GM15510 (cell line): ENCODE data around the gene IRF2.

ENCODE experiments used
- POLR2A ChIP-seq: IDR thresholded peaks from 3 replicates; pipeline ENCODE4 v1.6.1; 2011; ENCODE audit warnings: borderline replicate concordance; ENCODE audit not compliant: insufficient read length; ENCODE audit errors: extremely low read depth

The IRF2 gene

DNA sequence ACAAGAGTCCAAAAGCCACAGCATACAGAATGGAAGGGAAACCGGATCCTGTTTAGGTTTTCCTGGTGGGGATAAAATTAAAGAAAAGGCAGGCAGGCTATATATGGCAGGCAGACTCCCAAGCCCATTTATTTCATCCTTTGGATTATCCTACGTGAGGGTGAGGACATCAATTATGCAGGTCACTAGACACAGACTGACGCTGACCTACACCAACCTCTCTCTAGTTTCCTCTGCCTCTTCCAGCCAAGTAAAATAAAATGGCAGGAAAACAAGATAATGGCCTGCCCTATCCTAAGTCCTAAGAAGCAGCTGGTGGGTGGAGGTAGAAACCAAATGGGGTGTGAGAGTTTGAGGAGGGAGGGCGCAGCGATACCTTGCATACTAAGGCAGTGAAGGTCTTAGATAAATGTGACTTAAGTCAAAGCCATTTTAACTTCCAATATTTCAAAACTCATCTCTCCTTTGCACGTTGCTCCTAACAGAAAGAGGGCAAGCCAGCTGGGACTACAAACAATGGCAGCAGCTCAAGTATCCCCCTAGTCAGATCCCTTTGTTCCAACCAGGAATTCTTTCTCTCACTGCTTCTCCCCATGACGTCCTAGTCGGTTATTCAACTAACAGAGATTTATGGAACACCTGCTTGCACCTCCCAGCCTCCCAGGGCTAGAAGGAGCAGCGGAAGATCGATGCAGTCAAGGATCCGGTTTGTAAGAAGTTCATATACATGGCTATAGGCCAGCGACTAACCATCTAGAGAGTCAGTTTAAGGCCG is 72.8 kb downstream of the IRF2 start:
- no peak for TF ChIP-seq POLR2A

DNA sequence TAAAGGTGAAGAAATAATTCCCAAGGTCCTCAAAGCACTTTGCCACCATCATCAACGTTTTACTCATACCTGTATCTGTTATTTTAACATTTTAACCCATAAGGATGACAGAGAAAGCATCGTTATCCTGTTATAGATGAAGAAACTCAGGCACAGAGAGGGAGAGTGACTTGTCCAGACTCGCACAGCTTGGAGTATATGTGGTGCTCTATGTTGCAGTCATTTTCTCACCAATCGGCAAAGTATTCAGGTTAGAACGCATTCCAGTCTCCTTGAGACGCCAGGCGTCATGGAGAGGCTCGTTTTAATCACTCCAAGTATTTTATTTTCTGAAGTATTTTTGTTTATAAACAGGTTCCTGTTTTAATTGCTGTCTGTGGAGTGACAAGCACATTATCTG is 73.5 kb downstream of the IRF2 start:
- TF ChIP-seq POLR2A = no peak

DNA sequence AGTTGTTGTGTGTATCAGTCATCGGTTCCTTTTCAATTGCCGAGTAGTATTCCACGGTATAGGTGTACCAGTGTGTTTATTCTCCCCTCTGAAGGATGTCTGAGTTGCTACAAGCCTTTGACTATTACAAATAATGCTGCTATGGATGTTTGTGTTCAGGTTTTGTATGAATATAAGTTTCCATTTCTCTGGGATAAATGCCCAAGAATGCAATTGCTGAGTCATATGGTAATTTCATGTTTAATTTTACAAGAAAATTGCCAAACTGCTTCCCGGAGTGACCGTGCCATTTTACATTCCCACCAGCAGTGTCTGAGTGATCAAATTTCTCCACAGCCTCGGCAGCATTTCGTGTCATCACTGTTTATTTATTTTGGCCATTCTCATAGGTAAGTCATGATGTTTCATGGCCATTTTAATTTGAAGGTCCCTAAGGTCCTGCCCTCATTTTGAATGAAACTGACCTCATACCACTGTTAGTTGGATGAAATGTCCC is 73.9 kb downstream of the IRF2 start:
- no peak for TF ChIP-seq POLR2A

DNA sequence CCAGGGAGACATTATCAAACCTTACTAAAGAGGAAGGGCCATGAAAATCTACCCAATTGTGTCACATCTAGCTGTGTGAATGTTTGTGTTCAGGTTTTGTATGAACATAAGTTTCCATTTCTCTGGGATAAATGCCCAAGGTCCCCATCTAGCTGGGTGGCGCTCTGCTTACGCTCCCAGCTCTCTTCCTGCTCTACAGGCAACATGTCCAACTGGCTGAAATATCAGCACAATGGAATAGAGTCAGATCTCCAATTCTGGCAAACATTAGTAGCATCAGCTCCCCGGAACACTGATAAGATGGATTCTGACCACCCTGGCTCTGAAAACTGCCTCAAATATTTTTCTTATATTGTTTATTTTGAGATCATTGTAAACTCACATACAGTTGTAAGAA is 74.8 kb downstream of the IRF2 start:
- TF ChIP-seq POLR2A = no peak

DNA sequence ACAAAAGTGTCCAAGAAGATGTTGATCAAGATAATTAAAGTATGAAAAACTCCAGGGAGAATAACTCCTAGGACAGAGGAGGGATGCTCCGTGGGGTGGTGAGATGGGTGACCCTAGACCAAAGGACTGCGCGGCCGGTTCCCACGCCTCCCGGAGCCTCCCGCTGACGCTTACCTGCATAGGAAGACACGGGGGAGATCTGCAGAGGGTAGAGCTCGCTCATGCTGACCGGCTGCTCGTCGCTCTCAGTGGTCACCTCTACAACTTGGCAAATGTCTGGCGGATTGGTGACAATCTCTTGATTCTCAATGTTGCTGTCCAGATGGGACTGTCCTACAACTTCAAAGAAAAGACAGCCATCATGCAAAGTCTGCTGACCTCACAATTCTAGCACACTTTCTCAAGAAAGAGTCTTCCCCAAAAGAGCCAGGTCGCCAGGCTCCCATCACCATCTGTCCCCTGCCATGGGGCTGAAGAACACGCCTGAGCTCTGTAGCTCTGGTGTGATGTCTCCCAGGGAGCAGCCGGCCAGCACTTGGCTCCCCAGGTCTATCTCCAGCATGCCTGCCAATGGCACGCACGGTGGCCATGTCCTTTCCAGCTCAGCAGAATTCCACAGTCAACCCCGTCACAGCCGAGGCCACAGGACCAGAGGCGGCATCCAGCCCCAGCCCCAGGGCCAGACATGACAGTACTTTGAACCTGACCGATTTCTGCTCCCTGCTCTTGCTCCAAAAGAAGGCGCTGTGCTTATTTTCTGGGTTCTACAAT is 75.4 kb downstream of the IRF2 start:
- TF ChIP-seq POLR2A = no peak

DNA sequence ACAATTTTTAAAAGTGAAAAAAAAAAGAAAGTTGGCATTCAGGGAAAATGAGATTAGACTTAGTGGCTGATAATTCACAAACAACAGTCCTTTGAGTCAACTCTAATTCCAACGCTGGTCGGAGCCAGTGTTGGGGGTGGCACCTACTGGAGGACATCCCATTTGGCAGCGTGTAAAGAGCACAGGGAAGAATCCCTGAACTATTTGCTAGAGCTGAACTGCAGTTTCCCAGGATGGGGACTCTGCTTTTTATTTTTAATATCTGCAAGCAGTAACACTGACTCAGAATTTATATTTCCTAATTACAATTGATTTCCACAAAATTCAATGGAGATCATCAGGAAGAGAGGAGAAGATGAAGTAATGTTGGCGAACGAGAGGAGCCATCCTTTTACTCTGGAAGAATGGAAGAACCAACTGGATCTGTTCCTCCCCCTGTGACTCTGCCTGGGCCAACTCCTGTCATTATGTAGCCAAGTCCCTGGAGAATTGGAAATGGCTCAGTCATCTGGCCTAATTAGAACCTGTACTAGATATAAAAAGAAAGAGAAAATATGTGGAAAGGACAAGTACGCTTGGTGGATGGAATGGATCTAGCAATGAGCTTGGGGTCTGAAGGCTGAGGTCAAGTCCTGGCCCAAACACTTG is 76.7 kb downstream of the IRF2 start:
- no peak for TF ChIP-seq POLR2A

DNA sequence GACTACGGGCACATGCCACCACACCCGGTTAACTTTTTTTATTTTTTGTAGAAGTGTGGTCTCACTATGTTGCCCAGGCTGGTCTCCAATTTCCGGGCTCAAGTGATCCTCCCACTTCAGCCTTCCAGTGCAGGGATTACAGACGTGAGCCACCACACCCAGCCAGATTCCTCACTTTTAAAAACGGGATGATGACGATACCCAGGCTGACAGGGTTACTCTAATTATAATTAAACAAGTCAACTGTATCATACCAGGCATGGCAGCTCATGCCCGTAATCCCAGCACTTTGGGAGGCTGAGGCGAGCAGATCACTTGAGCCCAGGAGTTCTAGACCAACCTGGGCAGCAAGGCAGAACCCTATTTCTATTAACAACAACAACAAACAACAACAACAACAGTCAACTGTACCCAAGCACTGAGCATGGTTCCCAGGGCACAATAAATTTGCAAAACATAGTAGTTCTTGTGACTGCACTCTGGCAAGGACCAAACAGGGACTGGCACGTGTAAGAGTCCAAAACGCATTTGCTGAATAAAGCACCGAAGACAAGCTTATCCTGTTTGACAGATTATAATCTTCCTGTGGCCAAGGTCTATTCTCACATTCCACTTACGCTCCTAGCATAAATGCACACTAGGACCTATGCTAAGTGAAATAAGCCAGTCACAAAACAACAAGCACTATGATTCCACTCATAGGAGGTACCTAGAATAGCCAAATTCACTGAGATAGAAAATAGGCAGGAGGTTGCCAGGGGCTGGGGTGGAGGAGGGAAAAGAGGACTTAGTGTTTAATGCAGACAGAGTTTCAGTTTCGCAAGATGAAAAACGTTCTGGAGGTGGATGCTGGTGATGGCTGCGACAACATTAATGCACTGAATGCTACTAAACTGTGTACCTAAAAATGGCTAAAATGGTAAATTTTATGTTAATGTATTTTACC is 77.5 kb downstream of the IRF2 start:
- TF ChIP-seq POLR2A = no peak

DNA sequence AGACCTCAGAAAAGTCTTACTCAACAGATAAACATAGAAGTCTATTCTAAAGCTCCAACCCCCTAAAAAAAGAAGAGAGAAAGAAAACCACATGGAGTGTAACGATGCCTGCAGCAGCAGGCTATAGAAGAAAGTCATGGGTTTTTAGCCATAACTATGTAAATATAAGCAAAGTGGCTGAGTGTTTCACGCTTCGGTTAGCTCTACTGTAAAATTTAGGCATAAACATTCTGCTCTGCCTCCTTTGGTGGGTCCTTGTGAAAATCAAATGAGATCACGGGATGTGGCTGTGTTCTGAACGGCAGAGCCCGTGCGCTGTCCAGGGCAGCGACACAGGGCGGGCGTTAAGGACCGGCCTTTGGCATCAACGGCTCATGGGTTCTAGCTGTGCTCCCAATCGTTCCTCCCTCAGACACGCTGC is 78.4 kb downstream of the IRF2 start:
- peak; percentile 39 for TF ChIP-seq POLR2A

DNA sequence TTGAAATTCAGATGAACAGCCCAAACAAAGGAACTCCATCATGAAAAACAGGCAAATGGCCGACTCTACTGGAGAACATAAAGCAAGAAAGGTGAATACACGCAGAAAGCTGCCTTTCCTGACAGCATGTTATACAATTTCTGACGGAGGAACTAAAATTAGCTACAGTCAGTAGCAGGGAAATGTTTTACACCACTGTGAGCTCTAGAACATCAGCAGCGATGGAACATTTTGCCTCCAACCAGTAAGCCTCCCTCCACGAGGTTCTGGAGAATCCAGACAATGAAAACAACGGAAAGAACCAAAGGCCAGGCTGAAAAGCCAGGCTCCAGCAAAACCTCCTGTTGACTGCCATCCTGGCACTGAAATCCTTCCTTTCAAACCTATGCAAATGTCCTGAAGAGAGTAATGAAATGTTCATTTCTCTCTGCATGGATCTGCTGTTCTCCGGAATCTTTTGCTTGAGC is 78.9 kb downstream of the IRF2 start:
- TF ChIP-seq POLR2A = no peak

DNA sequence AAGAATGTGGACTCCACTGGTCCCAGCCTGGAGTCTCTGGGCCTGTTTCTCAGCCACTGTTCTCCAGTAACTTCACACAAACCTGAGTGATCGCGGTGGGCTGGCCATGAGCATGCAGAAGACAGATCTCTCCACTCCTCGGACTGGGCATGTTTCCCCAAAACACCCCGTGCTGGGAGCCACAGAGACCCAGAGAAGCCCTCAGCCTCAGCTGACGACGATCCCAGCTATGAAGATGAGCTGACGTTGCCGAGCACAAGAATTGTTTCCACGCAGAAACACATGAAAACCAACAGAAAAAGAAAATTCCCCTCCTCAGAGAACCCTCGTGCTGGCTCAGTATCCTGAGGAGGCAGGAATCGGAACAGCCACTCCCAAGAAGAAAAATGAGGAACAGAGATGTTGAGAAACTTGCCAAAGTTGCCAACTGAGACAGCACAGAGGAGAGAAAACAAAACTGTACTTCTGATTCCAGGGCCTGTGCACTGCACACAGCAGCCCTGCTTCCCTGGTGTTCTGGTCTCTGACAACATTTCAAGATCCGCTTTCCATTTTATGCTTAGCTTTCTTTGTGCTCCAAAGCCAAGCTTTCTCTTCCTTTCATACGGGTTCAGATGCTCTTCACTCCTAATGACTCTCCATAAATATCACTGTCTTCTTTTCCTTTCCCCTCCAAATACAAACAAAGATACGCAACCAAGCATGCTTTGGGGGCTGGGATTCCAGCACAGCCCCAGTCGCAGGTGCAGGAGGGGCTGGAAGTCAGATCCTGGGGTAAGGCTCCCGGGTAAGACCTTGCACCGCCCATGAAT is 81.4 kb downstream of the IRF2 start:
- TF ChIP-seq POLR2A = no peak

DNA sequence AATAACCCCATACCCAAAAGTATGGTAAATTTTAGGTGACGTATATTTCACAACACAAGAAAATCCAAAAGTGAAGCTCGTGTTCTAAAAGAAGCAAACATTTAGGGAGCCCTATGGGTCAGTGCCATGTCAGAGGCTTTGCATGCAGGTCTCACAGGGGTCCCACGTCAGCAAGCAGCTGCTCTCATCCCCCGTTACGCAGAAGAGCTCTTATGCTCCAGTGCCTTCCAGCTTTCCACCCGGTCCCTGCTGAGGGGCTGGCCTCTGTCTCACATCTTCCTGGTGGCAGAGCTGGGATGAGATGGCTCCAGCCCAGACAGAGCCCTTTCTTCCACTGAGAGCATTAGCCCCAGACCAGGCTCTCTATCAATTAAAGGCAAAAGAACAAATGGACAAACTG is 82.0 kb downstream of the IRF2 start:
- no peak for TF ChIP-seq POLR2A

DNA sequence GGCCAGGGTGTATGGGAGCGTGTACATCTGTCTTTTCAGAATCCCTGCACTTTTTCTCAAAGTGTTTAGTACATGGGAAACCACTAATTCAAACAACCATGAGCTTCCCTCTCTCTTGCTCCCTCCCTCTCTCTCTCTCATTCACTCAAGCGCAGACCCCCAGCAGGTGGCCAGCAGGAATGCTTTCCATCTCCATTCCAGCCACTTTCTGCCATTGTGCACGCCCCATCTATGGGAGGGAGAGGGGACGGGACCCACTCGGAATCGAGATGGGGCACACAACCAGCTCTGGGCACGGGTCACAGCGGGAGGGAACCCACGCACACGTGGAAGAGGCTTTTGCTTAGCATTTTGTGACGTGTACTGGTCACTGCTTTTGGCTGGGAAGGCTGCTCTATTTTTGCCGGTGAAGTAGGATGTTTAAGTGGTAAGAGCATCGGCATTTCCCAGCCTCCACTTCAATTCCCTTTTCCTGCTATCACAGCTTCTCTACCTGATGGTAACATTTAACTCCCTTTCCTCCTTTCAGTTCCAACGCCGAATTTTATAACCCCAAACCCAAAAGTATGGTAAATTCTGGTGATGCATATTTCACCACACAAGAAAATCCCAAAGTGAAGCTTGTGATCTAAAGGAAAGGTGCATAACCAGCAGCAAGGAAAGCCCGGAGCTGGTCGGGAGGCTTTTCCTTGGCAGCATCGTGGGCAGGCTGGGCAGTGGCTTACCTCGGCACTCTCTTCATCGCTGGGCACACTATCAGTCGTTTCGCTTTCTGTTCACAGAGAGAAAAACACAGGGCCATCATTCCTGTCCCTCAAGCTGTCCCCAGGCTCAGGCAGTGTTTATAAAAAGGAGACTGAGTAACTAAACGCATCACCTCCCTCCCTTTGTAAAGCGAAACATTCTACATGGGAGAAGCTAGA is 84.1 kb downstream of the IRF2 start:
- TF ChIP-seq POLR2A = no peak

DNA sequence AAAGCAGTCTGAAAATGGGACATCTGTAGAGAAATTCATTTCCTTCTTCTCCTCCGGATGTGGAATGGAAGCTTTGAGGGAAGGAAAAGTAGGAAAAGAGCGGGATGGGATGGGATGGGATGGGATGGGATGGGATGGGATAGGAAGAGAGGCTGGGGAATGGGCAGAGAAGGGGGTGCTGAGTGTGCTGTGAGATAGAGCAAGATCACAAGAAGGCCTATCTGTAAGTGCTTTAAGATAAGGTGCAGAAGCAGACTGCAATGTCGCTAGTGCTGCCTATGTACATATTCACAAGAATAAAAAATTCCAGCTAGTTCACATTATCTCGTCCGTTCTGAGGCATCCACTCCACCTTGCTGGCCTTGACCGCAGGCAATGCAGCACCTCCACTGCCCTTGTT is 86.2 kb downstream of the IRF2 start:
- no peak for TF ChIP-seq POLR2A

DNA sequence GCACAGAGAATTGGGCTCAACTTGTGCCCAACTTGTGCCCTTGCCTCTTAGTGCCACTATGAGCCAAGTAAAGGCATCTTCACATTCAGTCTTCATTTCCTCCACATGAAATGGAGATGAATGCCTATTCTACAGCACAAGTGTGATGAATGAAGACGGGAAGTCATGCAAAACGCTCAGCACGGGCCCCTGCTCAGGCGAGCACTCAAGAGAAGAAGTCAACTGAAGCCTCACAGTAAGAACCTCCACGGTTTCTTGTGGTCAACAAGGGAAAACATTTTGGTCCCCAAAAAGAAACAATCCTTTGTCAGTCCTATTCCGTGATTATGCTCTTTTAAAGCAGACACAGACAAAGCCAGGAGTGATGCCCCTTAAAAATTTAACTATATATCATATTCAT is 87.0 kb downstream of the IRF2 start:
- TF ChIP-seq POLR2A = no peak
